HUES48 (cell line): ENCODE measurements around the gene KIAA1191.
A peak's percentile ranks its signal among the peaks of the same experiment; 100 is the strongest.

Experiments
- H3K27ac ChIP-seq: one replicate; pipeline ENCODE4 v1.7.0; 2013; ENCODE audit warnings: low read depth, low read length, inconsistent platforms
- H3K27me3 ChIP-seq: 2 replicates; pipeline ENCODE4 v1.6.1; 2013; ENCODE audit warnings: mild to moderate bottlenecking, low read length; ENCODE audit not compliant: control insufficient read depth, insufficient read depth
- H3K36me3 ChIP-seq: 2 replicates; pipeline ENCODE4 v1.6.1; 2013; ENCODE audit warnings: low read length; ENCODE audit not compliant: control insufficient read depth, insufficient read depth
- H3K4me1 ChIP-seq: 2 replicates; pipeline ENCODE4 v1.6.1; 2013; ENCODE audit warnings: mild to moderate bottlenecking, low read length; ENCODE audit not compliant: control insufficient read depth, insufficient read depth
- H3K4me3 ChIP-seq: 2 replicates; pipeline ENCODE4 v1.5.1; 2013; ENCODE audit warnings: mild to moderate bottlenecking, low read depth, low read length
- H3K9ac ChIP-seq: 2 replicates; pipeline ENCODE4 v1.6.1; 2013; ENCODE audit warnings: mild to moderate bottlenecking, low read depth, low read length, moderate library complexity
- H3K9me3 ChIP-seq: 2 replicates; pipeline ENCODE4 v1.6.1; 2013; ENCODE audit warnings: low read length; ENCODE audit not compliant: control insufficient read depth, insufficient read depth

The KIAA1191 gene

DNA sequence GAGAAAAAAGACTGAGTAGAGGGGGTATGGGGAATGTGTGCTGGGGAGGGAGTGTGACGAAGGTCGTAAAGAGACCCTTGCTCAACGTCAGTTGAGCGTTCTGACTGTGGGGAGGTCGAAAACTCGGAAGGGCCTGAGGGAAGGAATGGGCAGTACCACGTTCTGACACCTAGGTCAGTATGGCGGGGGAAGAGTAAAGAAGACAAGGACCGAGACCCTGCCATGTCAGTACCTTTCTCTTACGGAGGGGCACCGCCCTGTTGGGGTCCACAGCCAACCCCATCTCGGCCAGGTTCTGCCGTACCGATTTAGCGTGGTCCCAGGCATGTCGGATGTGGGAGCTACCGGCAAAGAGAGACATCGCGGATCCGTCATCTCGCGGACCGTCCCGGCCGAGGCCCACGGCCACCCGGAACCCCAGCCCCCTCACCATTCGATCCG lies 26.5 kb upstream of the KIAA1191 start:
- H3K9me3 ChIP-seq, result no peaks in the 10 kb centered on the region
- H3K27ac ChIP-seq, result peak overlapping the region; percentile 99
- H3K4me1 ChIP-seq, result peaks cover 8% of the 10 kb centered on the region
- H3K36me3 ChIP-seq, result peaks cover 52% of the 10 kb centered on the region
- H3K9ac ChIP-seq, result peak overlapping the region; percentile 97
- peak overlapping the region; percentile 95 for H3K4me3 ChIP-seq
- no peaks in the 10 kb centered on the region for H3K27me3 ChIP-seq

DNA sequence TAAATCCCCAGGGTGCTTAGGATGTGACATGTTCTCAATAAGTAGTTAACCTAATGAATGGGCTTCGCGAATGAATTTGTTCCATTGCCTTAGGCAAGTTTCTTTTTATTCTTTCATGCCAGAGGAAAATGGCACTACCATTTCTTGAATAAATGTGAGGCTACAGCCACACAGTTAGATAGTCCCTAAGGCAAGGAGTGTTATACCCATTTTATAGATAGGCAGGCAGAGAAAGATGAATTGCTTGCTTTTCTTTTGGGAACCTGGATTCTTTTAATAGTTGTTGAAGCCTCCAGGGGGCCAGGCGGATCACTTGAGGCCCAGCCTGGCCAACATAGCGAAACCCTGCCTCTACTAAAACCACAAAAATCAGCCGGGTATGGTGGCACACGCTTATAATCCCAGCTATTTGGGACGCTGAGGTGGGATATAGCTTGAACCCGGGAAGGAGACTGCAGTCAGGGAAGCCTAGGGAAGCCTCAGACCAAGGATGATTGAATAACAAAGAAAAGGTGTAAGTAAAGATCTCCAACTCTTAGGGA lies 25.9 kb upstream of the KIAA1191 start:
- no peaks in the 10 kb centered on the region for H3K27me3 ChIP-seq
- peak overlapping the region; percentile 99 for H3K27ac ChIP-seq
- H3K9me3 ChIP-seq, result no peaks in the 10 kb centered on the region
- H3K4me3 ChIP-seq, result peak overlapping the region; percentile 95
- peak overlapping the region; percentile 97 for H3K9ac ChIP-seq
- peaks cover 58% of the 10 kb centered on the region for H3K36me3 ChIP-seq
- peaks cover 8% of the 10 kb centered on the region for H3K4me1 ChIP-seq

DNA sequence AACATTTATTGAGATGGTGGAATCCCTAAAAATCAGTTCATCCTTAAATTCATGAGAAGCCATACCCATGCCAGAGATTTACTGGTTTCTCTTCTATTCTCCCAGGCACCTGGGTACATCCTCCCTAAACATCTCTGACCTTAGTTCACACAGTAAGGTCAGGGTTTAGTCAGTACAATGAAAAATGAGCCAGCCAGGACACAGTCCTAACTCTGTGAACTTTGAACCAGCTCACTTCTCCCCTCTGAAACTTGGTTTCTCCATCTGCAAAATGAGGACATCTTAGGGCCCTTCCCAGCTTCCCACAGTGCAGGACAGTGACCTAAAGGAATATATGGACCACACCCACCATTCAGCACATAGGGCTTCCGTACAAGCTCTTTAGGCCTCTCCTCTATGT lies 24.9 kb upstream of the KIAA1191 start:
- Histone ChIP-seq H3K4me1 (peaks cover 8% of the 10 kb centered on the region), H3K27me3 (no peaks in the 10 kb centered on the region), H3K4me3 (no peak overlapping the region), H3K36me3 (peaks cover 59% of the 10 kb centered on the region), H3K27ac (no peak overlapping the region), H3K9ac (no peak overlapping the region), H3K9me3 (no peaks in the 10 kb centered on the region)

DNA sequence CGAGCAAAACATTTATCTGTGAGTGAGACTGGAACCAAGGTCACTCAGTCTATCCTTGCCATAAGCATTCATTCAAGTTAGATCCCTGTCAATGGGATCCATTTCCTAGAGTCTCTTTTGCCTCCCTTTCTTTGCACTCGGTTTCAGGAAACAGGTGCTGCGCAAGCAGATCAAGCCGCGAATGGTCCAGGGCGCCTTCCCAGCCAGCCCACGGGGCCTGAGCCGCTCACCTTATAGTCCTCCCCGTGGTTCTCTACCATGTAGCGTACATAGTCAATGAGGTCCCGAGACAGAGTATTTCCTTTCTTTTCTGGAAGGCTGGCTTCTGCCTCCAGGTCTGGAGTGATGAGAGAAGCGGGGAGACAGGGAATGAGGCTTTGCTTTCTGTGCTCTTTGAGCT lies 23.4 kb upstream of the KIAA1191 start:
- Histone ChIP-seq H3K36me3 (peaks cover 65% of the 10 kb centered on the region), H3K4me3 (no peak overlapping the region), H3K9ac (no peak overlapping the region)

DNA sequence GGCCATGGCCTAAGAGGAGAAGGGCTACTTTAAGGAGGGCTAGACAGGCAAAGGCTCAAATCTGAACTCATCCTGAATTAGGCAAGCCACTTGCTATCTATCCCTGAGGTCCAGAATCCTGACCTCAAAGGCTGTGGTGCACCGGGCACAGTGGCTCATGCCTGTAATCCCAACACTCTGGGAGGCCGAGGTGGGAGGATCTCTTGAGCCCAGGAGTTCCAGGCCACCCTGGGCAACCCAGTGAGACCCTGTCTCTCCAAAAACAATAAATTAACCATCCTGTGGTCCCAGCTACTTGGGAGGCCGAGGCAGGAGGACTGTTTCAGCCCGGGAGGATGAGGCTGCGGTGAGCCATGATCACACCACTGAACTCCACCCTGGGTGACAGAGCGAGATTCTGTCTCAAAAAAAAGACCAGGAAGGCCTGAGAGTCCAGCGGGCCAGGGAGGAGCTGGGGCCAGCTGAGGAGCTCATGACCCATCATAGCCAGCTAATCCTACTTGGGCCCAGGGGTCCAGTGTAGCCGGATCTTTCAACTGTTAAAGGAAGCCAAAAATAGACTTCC lies 22.9 kb upstream of the KIAA1191 start:
- peaks cover 65% of the 10 kb centered on the region for H3K36me3 ChIP-seq
- no peak overlapping the region for H3K4me3 ChIP-seq
- H3K27ac ChIP-seq, result no peak overlapping the region
- no peaks in the 10 kb centered on the region for H3K27me3 ChIP-seq
- no peaks in the 10 kb centered on the region for H3K9me3 ChIP-seq
- H3K4me1 ChIP-seq, result peaks cover 8% of the 10 kb centered on the region
- H3K9ac ChIP-seq, result no peak overlapping the region

More for the DNA sequence above, 23.4 kb upstream of the KIAA1191 start:
- Histone ChIP-seq H3K27ac (no peak overlapping the region), H3K4me1 (peaks cover 8% of the 10 kb centered on the region), H3K27me3 (no peaks in the 10 kb centered on the region), H3K9me3 (no peaks in the 10 kb centered on the region)

DNA sequence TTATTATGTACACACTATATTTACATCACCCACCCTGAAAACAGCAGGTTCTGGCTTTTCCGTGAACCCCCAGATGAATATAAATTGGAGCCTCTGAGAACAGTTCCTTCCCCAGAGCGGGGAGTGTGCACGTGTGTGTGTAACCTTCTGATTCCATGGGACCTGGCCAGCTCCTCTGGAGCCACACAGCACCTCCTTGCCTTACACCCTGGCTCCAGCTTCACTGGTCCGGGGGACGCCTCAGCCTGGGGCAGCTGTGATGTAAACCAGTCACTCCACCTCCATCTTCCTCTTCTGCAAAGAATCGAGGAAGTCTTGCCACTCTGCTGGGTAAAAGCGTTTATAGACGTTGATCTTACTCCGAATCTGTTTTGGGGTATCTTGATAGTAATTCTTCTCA lies 22.4 kb upstream of the KIAA1191 start:
- peaks cover 8% of the 10 kb centered on the region for H3K4me1 ChIP-seq
- no peak overlapping the region for H3K9ac ChIP-seq
- H3K27ac ChIP-seq, result no peak overlapping the region
- H3K4me3 ChIP-seq, result no peak overlapping the region
- no peaks in the 10 kb centered on the region for H3K27me3 ChIP-seq
- no peaks in the 10 kb centered on the region for H3K9me3 ChIP-seq
- peaks cover 65% of the 10 kb centered on the region for H3K36me3 ChIP-seq

DNA sequence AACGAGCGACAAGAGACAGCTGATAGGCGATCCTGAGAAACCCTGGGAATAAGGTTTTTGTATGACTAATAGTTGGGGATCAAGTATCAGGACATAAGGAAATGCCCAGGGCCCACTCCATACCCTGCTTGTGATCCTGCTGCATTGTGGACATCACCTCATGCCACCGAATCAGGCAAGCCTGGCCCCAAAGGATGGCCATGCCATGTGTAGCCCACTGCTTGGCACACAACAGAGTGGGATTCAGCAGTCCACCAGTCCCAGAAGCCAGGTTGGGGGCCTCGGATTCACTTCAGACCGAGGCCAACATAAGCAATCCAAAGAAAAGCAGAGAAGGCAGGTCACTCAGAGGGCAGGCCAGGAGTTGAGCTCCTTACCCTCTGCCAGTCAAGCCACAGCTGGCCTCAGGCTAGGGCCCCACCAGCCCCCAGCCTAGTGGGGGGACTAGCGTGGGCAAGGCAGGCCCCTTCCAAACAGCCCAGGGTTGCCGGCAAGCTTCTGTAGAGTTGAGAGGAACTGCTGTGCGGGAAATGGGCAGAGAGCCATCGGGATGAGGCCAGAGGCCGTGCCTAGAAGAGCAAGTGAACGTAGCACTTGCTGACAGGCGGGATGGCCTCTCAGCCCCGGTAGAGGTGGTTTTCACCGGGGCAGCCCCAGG lies 21.8 kb upstream of the KIAA1191 start:
- H3K27ac ChIP-seq, result no peak overlapping the region
- H3K4me1 ChIP-seq, result peaks cover 8% of the 10 kb centered on the region
- H3K4me3 ChIP-seq, result no peak overlapping the region
- H3K36me3 ChIP-seq, result peaks cover 65% of the 10 kb centered on the region
- no peaks in the 10 kb centered on the region for H3K9me3 ChIP-seq
- H3K9ac ChIP-seq, result no peak overlapping the region
- H3K27me3 ChIP-seq, result no peaks in the 10 kb centered on the region

DNA sequence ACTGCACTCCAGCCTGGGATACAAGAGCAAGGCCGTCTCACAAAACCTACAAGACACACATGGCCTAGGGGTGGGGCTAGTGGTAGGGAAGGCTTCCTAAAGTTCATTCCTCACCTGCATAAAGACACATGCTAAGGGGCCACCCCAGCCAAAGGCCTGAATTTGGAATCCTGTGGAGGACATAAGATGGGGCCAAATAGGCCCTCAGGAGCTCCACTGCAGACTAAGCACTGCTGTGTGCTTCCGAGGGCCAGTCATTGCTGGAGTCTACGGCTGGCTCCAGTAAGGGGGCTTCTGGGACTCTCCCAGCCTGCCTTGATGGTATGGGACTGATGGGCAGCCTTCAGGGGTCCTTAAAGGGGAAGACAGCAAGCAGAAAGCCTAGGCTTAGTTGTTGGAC lies 21.2 kb upstream of the KIAA1191 start:
- Histone ChIP-seq H3K9me3 (no peaks in the 10 kb centered on the region), H3K36me3 (peaks cover 65% of the 10 kb centered on the region), H3K27me3 (no peaks in the 10 kb centered on the region), H3K27ac (no peak overlapping the region), H3K9ac (no peak overlapping the region), H3K4me1 (peaks cover 8% of the 10 kb centered on the region), H3K4me3 (no peak overlapping the region)

DNA sequence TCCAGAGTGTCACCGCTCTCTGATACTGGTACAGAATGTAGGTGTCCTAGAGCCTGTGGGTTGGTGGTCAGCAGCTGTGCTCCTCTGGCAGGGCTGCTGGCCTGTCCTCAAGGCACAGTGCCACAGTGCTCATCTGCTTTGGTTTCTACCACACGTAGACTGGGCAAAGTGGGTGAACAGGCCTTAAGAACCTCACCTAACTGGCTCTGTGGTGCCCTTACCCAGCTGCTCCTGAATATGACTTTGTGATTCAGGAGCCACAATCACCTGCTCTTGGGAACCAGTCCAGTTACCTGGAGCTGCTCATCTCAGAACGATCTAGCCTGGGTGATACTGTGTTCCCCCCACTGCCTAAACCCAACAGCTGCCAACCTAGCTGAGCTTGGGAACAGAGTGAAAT lies 20.4 kb upstream of the KIAA1191 start:
- Histone ChIP-seq H3K9ac (no peak overlapping the region), H3K36me3 (peaks cover 61% of the 10 kb centered on the region), H3K4me1 (peaks cover under 1% of the 10 kb centered on the region; the same call in 1 of the 2 replicates), H3K9me3 (no peaks in the 10 kb centered on the region), H3K27me3 (no peaks in the 10 kb centered on the region), H3K4me3 (no peak overlapping the region), H3K27ac (no peak overlapping the region)

DNA sequence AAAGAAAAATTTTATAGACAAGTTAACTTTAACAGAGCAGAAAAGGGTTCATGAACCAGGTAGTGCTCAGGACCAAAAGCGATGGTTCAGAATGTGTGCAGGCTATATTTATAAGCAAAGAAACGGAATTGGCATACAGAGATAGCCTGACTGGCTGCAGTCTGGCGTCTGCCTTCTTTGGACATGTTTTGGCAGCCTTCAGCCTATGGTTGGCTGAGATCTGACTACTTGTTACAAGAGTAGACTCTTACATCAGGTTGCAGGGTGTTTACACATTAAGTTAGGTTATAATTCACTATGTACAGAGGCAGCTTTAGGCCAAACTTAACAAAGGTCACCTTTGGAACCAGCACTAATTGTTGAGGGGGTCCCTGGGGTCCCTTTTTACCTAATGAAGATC lies 19.9 kb upstream of the KIAA1191 start:
- no peak overlapping the region for H3K27ac ChIP-seq
- H3K4me1 ChIP-seq, result no peaks in the 10 kb centered on the region
- H3K36me3 ChIP-seq, result peaks cover 55% of the 10 kb centered on the region
- H3K9me3 ChIP-seq, result no peaks in the 10 kb centered on the region
- no peak overlapping the region for H3K9ac ChIP-seq
- H3K4me3 ChIP-seq, result no peak overlapping the region
- no peaks in the 10 kb centered on the region for H3K27me3 ChIP-seq

DNA sequence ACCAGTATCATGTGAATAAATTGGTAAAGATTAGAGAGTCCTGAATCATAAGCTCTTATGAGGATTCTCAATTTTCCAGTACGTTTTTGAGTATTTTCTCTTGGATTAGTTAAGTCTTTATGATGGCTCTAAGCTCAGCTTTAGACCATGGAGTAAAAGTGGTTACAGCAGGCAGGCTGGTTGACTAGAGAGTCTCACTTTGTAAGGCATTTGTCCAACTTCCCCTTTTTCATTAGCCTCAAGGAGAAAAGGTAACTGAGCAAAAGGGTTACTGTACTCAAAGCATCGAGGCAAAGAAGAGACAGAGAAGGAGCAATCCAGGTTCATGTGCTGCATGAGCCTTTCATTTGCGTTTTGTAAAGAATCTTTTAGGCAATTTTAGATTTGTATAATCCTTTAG lies 18.3 kb upstream of the KIAA1191 start:
- Histone ChIP-seq H3K27ac (no peak overlapping the region), H3K9ac (no peak overlapping the region), H3K36me3 (peaks cover 40% of the 10 kb centered on the region), H3K27me3 (no peaks in the 10 kb centered on the region), H3K9me3 (no peaks in the 10 kb centered on the region), H3K4me3 (no peak overlapping the region), H3K4me1 (no peaks in the 10 kb centered on the region)
